ENCODE data around the gene LPCAT1.
"Not testable (repeated sequence)": the region's sequence is repeated elsewhere in the genome, so short reads cannot be mapped to it uniquely, and the experiment has no call there.

Gene LPCAT1

GRCh38 chr5:1463326-1464095, 60.2 kb downstream of the LPCAT1 start:
- DNase-seq = no peak

GRCh38 chr5:1462358-1462757, 61.4 kb downstream of the LPCAT1 start:
- no peak for DNase-seq

- no peak for DNase-seq
These were observed 62.4 kb downstream of the LPCAT1 start for GRCh38 chr5:1461396-1461795.

GRCh38 chr5:1460054-1460682, 63.6 kb downstream of the LPCAT1 start:
- no peak for DNase-seq

GRCh38 chr5:1459435-1459834, 64.3 kb downstream of the LPCAT1 start:
- not testable (repeated sequence) for DNase-seq

DNA sequence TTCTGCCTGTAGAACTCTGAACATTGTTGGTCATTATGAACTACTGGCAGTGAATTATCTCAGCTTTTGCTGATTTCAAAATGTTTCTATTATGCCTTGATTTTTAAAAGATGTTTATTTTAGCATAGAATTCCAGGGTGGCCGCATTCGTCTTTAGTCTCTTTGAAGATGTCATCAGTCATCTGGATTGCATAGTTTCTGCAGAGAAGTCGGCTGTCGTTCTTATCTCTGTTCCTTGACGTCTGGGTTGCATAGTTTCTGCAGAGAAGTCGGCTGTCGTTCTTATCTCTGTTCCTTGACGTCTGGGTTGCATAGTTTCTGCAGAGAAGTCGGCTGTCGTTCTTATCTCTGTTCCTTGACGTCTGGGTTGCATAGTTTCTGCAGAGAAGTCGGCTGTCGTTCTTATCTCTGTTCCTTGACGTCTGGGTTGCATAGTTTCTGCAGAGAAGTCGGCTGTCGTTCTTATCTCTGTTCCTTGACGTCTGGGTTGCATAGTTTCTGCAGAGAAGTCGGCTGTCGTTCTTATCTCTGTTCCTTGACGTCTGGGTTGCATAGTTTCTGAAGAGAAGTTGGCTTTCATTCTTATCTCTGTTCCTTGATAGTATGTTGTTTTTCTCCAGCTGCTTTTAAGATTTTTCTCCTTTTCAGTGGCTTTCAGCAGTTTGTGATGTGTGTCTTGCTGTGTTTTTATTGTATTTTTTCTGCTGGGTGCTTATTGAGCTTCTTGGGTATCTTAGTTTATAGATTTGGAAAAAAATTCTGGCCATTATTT, 67.5 kb downstream of the LPCAT1 start:
- not testable (repeated sequence) for DNase-seq

- no peak for DNase-seq
These were observed 70.1 kb downstream of the LPCAT1 start for GRCh38 chr5:1453613-1454012.

DNA sequence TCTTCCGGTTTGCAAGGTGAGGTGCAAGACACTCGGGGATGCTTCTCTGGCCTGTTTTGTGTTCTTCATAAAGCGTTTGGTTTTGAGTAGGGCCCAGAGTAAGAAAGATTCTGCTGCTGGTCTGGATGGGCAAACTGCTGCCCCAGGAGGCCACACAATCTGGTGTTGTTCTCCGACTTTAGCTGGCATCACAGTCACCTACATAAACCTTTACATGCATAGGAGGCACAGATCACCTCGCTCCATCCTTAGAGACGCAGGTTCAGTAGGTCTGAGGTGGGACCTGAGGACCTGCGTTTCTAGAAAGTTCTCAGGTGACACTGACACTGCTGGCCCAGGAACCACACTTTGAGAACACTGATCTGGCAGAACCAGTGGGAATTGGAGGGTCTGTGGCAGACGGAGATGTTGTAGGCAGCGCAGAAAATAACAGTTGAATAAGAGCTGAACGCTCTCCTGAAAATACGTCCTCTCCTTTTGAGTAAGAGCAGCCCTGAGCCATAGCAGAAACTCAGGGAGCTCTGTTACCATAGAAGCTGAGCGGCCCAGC, 74.6 kb downstream of the LPCAT1 start:
- no peak for DNase-seq

GRCh38 chr5:1448511-1449011, 75.2 kb downstream of the LPCAT1 start:
- DNase-seq = no peak

DNA sequence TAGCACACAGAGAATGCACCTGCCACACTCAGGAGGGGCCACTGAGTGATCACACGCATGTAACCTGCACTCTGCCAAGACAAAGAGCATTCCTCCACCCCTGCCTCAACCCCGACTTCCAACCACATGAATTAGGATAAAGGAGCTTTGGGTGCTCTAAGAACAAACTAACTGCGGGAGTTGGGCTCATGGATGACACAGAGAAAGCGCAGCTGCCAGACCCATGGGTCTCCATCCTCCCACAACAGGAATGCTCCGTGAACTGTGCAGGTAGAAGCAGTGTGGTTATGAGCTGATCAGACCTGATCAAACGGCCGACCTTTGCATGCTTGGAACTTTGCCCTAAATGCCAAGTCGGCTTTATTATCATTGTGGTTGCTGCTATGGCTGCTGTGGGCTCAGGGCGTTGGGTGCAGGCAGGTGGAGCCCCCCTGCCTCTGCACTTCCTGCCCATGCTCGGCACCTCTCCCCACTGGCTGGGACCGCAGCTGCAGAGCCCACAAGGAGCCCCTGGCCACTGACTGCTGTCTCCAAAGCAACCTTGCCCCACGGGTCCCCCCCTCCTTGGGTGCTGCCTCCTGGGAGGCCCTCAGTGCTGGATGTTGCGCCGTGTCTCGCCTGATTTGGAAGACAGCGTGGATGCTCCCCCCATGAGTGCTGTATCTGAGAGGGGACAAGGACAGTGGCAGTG, 75.9 kb downstream of the LPCAT1 start:
- no peak for DNase-seq

DNA sequence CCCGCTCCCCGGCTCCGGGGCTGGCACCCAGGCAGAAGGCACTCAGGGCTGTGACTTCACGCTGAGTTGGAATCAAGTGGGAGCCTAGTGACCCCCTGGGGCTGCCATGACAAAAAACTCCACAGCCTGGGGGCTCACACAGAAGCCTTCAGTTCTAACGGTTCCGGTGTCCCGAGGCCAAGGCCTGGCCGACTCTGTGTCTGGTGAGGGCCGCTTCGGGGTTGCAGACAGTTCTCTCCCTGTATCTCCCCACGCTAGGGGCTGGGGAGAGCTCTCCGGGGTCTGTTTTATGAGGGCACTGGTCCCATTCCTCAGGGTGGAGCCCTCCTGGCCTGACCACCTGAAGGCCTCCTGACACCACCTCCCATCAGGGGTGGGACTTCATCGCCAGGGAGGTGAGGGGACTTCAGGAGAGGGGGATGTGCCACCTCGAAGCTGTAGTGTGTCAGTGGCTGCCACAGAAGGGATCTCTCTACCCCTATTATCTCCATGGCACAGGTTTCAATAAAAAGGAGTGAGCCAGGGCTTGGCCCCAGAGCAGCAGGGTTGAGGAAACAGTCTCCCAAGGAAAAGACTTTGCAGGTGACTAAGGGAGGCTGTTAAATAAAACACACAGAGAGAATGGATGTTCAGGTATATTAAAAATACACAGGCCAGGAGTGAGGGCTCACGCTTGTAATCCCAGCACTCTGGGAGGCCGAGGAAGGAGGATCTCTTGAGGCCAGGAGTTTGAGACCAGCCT, 77.0 kb downstream of the LPCAT1 start:
- DNase-seq = no peak

DNA sequence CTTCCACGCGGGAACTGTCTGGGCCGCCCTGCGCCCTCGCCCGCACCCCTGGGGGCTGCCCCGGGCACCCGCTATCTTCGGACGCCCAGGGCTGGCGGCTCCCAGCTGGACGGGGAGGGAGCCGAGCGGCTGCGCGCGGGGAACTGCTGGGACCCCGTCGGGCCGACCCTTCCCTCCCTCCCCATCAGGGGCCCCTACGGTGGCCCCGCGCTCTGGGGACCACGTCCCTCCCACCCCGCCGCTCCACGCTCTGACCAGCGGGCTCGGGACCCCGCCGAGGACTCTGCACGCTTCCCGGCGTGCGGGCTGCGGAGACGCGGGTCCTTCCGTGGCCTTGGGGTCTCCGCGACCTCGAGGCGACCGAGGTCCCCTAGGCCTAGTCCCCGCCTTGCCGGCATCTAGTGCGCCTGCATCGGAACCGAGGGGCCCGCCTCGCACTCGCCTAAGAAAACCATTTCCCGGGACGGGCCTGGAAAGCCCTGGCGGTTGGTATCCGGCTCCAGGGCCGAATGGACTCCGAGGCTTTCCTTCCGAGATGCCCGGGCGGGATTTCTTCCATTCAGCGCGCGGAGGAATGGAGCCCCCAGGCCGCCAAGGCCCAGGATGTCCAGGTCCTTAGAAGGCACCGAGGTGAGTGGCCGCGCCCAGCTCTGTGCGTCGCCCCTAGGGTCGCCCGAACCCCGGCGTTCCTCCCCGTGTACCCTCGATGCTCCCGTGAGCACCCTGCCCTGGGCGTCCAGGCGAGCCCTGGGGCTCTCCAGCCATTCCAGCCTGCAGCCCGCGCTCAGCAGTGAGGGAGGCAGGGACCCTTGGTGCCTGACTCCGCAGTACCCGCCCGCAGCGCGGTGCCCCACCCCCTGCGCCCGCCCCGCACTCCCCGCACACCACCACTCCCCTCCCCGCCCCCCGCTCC, 77.8 kb downstream of the LPCAT1 start:
- DNase-seq = no peak

DNA sequence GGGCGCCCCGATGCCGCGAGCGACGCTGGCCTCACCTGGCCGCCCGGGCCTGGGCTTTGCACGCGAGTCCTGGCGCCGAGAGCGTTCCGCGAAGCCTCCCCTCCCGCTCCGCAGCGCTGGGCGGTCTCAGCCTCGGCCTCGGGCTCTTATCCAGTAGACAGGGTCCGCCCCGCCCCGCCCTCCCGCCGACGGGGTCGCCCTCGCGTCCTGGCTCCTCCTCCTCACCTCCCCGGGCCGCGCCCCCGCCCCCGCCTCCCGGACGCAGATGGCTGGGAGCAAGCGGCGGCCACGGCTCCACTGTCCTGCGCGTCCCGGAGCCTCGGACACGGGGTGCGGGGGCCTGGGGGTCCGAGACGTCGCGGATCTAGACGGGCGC, 78.5 kb downstream of the LPCAT1 start, which contains the start of gene SLC6A3:
Gene SLC6A3, minus strand, starts transcription at position 128 of the 376 bp plus-strand sequence. CDS start 2,243 bp downstream, outside the sequence.
- DNase-seq = peak in 1 of 2 donors; percentile 21

- DNase-seq = no peak
These were observed 79.2 kb downstream of the LPCAT1 start for GRCh38 chr5:1444361-1445189.

DNA sequence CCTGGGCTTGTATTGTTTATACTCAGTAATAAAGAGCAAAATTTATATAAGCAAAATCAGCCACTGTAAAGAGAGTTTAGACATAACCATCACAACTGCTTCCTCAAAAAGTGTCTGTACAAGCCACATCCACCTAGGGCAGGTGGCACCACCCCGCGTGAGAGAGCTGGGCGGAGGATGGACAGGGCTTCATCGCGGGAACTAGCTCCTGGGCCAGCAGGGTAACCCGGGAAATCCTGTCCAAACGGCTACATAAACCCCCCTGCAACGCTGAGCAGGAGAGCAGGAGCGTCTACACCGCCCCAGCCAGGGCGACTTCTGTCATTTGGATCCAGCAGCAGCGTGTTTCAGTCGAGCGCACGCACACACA, 79.8 kb downstream of the LPCAT1 start:
- no peak for DNase-seq

GRCh38 chr5:1443171-1443570, 80.6 kb downstream of the LPCAT1 start:
- no peak for DNase-seq

GRCh38 chr5:1442222-1443145, 81.3 kb downstream of the LPCAT1 start:
- DNase-seq = no peak

GRCh38 chr5:1441166-1441865, 82.4 kb downstream of the LPCAT1 start:
- DNase-seq = no peak
